IPS DF 6.9 (cell line): ENCODE results near the gene ENSA.
"Not testable (repeated sequence)": the region's sequence is repeated elsewhere in the genome, so short reads cannot be mapped to it uniquely, and the experiment has no call there.

ENCODE experiments used
- DNase-seq: peaks from one replicate; pipeline ENCODE4 v3.0.0-alpha.2; 2013; ENCODE audit warnings: low read depth, low spot score
- H3K27ac ChIP-seq: one replicate; pipeline ENCODE4 v1.5.1; 2013; ENCODE audit warnings: low read length, control low read depth
- H3K27me3 ChIP-seq: 2 replicates; pipeline ENCODE4 v1.6.1; 2013; ENCODE audit warnings: mild to moderate bottlenecking, low read length; ENCODE audit not compliant: control insufficient read depth, insufficient read depth
- H3K36me3 ChIP-seq: 2 replicates; pipeline ENCODE4 v1.6.1; 2013; ENCODE audit warnings: low read length; ENCODE audit not compliant: control insufficient read depth, insufficient read depth
- H3K4me1 ChIP-seq: 2 replicates; pipeline ENCODE4 v1.6.1; 2013; ENCODE audit warnings: low read length; ENCODE audit not compliant: control insufficient read depth, insufficient read depth
- H3K4me3 ChIP-seq: 2 replicates; pipeline ENCODE4 v1.5.1; 2013; ENCODE audit warnings: mild to moderate bottlenecking, low read length
- H3K9me3 ChIP-seq: 2 replicates; pipeline ENCODE4 v1.6.1; 2013; ENCODE audit warnings: low read length, inconsistent platforms; ENCODE audit not compliant: control insufficient read depth, insufficient read depth
- WGBS: extraction: QIAGEN DNeasy Blood & Tissue Kit; methylation state at CpG from one replicate; pipeline ENCODE4 v1.1.7; 2013; ENCODE audit warnings: mixed read lengths, missing lambda C conversion rate; ENCODE audit not compliant: insufficient read length, insufficient coverage; 5-methylcytosine and 5-hydroxymethylcytosine counted together

ENSA gene

GRCh38 chr1:150575072-150575489 is 54.3 kb downstream of the ENSA start:
- no peaks in the 10 kb centered on the region for H3K4me1 ChIP-seq
- peaks cover 9% of the 10 kb centered on the region; the same call in 1 of the 2 replicates for H3K36me3 ChIP-seq
- no peaks in the 10 kb centered on the region for H3K27me3 ChIP-seq
- H3K4me3 ChIP-seq = no peak overlapping the region
- no peak for DNase-seq
- no peak overlapping the region for H3K27ac ChIP-seq
- no peaks in the 10 kb centered on the region for H3K9me3 ChIP-seq
- WGBS = no CpG with 5 or more reads among the region's 4 CpGs

GRCh38 chr1:150574260-150575071 is 54.9 kb downstream of the ENSA start:
- H3K4me3 ChIP-seq = no peak overlapping the region
- H3K9me3 ChIP-seq = no peaks in the 10 kb centered on the region
- no peak overlapping the region for H3K27ac ChIP-seq
- H3K27me3 ChIP-seq = no peaks in the 10 kb centered on the region
- no CpG with 5 or more reads among the region's 6 CpGs for WGBS
- peaks cover 1% of the 10 kb centered on the region; the same call in 1 of the 2 replicates for H3K4me1 ChIP-seq
- H3K36me3 ChIP-seq = peaks cover 9% of the 10 kb centered on the region; the same call in 1 of the 2 replicates
- no peak for DNase-seq

- no CpG with 5 or more reads among the region's 13 CpGs for WGBS
- not testable (repeated sequence) for H3K4me3 ChIP-seq, H3K27me3 ChIP-seq, H3K36me3 ChIP-seq, DNase-seq, H3K9me3 ChIP-seq, H3K4me1 ChIP-seq, H3K27ac ChIP-seq
Measured at GRCh38 chr1:150573648-150574071, 55.8 kb downstream of the ENSA start.

- H3K36me3 ChIP-seq = peaks cover 9% of the 10 kb centered on the region; the same call in 1 of the 2 replicates
- no peaks in the 10 kb centered on the region for H3K9me3 ChIP-seq
- H3K27me3 ChIP-seq = no peaks in the 10 kb centered on the region
- H3K4me3 ChIP-seq = no peak overlapping the region
- H3K4me1 ChIP-seq = peaks cover 7% of the 10 kb centered on the region; the same call in 1 of the 2 replicates
- no peak for DNase-seq
- no peak overlapping the region for H3K27ac ChIP-seq
- no CpG with 5 or more reads among the region's 4 CpGs for WGBS
Measured at GRCh38 chr1:150572918-150573647, 56.3 kb downstream of the ENSA start.
